GM12891 (cell line): ENCODE measurements around the gene SMCHD1.

Experiments
- POLR2A ChIP-seq: IDR thresholded peaks from 2 replicates; pipeline ENCODE4 v1.6.1; 2011; ENCODE audit warnings: low read depth, low read length, control low read depth
- TAF1 ChIP-seq: IDR thresholded peaks from 2 replicates; pipeline ENCODE4 v1.6.1; 2011; ENCODE audit warnings: low read depth, low read length, control low read depth

GRCh38 chr18:2794159-2794558 lies 138.6 kb downstream of the SMCHD1 start:
- TF ChIP-seq POLR2A, result no peak
- TF ChIP-seq TAF1, result no peak
